GM12878 (cell line): ENCODE data around the gene UTS2R. TPM values are rescaled to one million over a fixed set of nuclear protein-coding genes. Genes with fewer than 3 reads are reported as not detected.

Experiments
- BMI1 ChIP-seq: fragments of 450-650 bp; IDR thresholded peaks from 2 replicates; pipeline ENCODE4 v1.6.1; 2016; ENCODE audit warnings: mild to moderate bottlenecking, moderate library complexity, borderline replicate concordance
- CEBPB ChIP-seq, 2 experiments: fragments of 150-350 bp in 1 of 2; IDR thresholded peaks; 2 replicates each; pipeline ENCODE4 v1.6.1; 2012 to 2014; ENCODE audit warnings: low read depth in 2 of 2, low read length in 2 of 2, borderline replicate concordance in 1 of 2, inconsistent platforms in 1 of 2
- EED ChIP-seq: sonication (generic); IDR thresholded peaks from 2 replicates; pipeline ENCODE4 v1.6.1; 2016; ENCODE audit warnings: antibody characterized with exemption, low read depth
- GABPA ChIP-seq: IDR thresholded peaks from 2 replicates; pipeline ENCODE4 v1.6.1; 2014; ENCODE audit warnings: antibody characterized with exemption, low read depth, mild to moderate bottlenecking, inconsistent platforms
- IRF4 ChIP-seq: IDR thresholded peaks from 2 replicates; pipeline ENCODE4 v1.6.1; 2011; ENCODE audit warnings: low read depth, low read length
- KDM1A ChIP-seq: fragments of 200-600 bp; sonication (generic); IDR thresholded peaks from 2 replicates; pipeline ENCODE4 v1.6.1; 2016; ENCODE audit warnings: borderline replicate concordance
- KLF5 ChIP-seq: fragments of 450-650 bp; IDR thresholded peaks from 2 replicates; pipeline ENCODE4 v1.6.1; 2014; ENCODE audit warnings: mild to moderate bottlenecking; ENCODE audit not compliant: partially characterized antibody
- NBN ChIP-seq: fragments of 450-650 bp; IDR thresholded peaks from 2 replicates; pipeline ENCODE4 v1.6.1; 2016
- NRF1 ChIP-seq: conservative IDR thresholded peaks from 2 replicates; pipeline ENCODE4 v1.6.1; 2011; ENCODE audit warnings: mild to moderate bottlenecking, low read depth, low read length, improper control_type of control experiment
- PAX5 ChIP-seq: IDR thresholded peaks from 2 replicates; pipeline ENCODE4 v1.6.1; 2011; ENCODE audit warnings: low read depth, low read length, borderline replicate concordance
- PAX8 ChIP-seq: fragments of 450-650 bp; IDR thresholded peaks from 2 replicates; pipeline ENCODE4 v1.6.1; 2017; ENCODE audit warnings: mild to moderate bottlenecking, moderate library complexity
- RCOR1 ChIP-seq: conservative IDR thresholded peaks from 2 replicates; pipeline ENCODE4 v1.6.1; 2012; ENCODE audit warnings: low read depth, low read length, improper control_type of control experiment
- SP1 ChIP-seq: IDR thresholded peaks from one replicate; pipeline ENCODE4 v1.6.1; 2011; ENCODE audit warnings: low read depth, low read length
- STAT3 ChIP-seq: IDR thresholded peaks from 2 replicates; pipeline ENCODE4 v1.6.1; 2011; ENCODE audit warnings: low read depth, low read length, improper control_type of control experiment
- TCF7 ChIP-seq: IDR thresholded peaks from 2 replicates; pipeline ENCODE4 v1.6.1; 2014; ENCODE audit warnings: antibody characterized with exemption, borderline replicate concordance
- ZNF217 ChIP-seq: fragments of 450-650 bp; IDR thresholded peaks from 2 replicates; pipeline ENCODE4 v1.6.1; 2017; ENCODE audit warnings: antibody characterized with exemption, mild to moderate bottlenecking
- polyA plus RNA-seq, 11 experiments: library from polyadenylated mRNA; depleted of rRNA in 4 of 11; unstranded in 6 of 11; stranded (reverse) in 5 of 11; fragments of >200 nt; fragmentation: Nextera tagmentation in 4 of 11; fragmentation: Illumina TruSeq in 1 of 11; extraction: Ambion mirVana in 4 of 11; extraction: Trizol in 1 of 11; gene quantifications; 1 replicate in 1 of 11; 2 replicates in 10 of 11; pipeline versions ENCODE4 v1.2.1 to v1.2.3, GENCODE V29; 2011 to 2016; ENCODE audit warnings: inconsistent platforms in 2 of 11, missing spikeins in 2 of 11, low read depth in 1 of 11
- total RNA-seq, 4 experiments: library from RNA; depleted of rRNA in 3 of 4; stranded (reverse); fragments of >200 nt in 3 of 4; fragmentation: Illumina TruSeq in 1 of 4; extraction: Trizol in 1 of 4; gene quantifications; 2 replicates each; pipeline versions ENCODE4 v1.2.1 to v1.2.3, GENCODE V29; 2013 to 2021
- TF ChIP-seq, protein P1 (sequence below): fragments of 450-650 bp; IDR thresholded peaks from 2 replicates; pipeline ENCODE4 v1.6.1; 2017; ENCODE audit warnings: mild to moderate bottlenecking, moderate library complexity
- TF ChIP-seq, protein P2 (sequence below): IDR thresholded peaks from 2 replicates; pipeline ENCODE4 v1.6.1; 2012; ENCODE audit warnings: low read depth, low read length, improper control_type of control experiment
- TF ChIP-seq, protein P3 (sequence below): fragments of 450-650 bp; formaldehyde crosslinking; IDR thresholded peaks from 2 replicates; pipeline ENCODE4 v1.5.0; 2022; ENCODE audit warnings: mild to moderate bottlenecking, missing genetic modification characterization

Gene UTS2R
- total and polyA plus RNA-seq, 10 of the 15 experiments (the other 5 are each of a cell fraction or from before 2014, with no cell fraction given): 0.04 to 0.36 (median 0.11) TPM; not detected in 6

DNA sequence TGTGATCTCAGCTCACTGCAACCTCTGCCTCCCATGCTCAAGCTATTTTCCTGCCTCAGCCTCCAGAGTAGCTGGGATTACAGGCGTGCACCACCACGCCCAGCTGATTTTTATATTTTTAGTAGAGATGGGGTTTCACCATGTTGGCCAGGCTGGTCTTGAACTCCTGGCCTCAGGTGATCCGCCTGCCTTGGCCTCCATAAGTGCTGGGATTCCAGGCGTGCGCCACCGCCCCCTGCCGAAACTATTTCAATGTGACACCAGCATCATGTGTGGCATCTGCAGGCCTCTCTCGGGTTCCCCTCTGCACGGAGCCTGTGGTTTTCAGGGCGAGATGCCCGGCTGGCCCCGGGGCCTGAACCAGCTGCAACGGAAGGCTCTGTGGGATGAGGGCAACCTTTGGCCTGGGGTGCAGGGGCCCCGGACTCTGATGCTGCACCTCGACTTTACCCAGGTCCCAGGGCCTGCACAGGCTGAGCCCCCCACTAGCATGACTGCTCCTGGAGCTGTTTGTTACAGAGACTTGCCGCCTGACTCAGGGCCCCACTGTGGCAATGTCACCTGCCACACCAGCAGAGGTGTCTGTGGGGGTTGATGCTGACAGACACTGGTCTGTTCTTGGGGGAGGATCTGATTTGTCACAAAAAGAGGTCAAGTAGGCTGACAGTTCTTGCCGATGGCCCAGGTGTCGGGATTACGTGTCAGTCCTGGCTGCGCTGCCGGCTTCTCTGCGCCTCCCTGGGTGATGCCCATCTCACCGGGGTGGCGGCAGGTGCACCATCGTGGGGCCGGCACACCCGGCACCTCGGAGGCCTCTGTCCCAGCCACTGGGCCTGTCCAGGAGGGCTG, 21.2 kb upstream of the UTS2R start (continued):
- TF ChIP-seq BMI1 (no peak), GABPA (no peak), IRF4 (no peak), KLF5 (no peak), ZNF217 (peak; percentile 87; the same call in 1 of the 2 replicates), EED (no peak), NRF1 (no peak), PAX8 (no peak), STAT3 (no peak), NBN (peak; percentile 71), SP1 (no peak), CEBPB (IDR thresholded peaks at IDR 0.05; ENCODE audit: borderline replicate concordance in 1 of 2, low read depth in 2 of 2, low read length in 2 of 2) (no peak), PAX5 (no peak), RCOR1 (no peak), KDM1A (no peak), TCF7 (no peak)
- TF ChIP-seq, protein P1, sequence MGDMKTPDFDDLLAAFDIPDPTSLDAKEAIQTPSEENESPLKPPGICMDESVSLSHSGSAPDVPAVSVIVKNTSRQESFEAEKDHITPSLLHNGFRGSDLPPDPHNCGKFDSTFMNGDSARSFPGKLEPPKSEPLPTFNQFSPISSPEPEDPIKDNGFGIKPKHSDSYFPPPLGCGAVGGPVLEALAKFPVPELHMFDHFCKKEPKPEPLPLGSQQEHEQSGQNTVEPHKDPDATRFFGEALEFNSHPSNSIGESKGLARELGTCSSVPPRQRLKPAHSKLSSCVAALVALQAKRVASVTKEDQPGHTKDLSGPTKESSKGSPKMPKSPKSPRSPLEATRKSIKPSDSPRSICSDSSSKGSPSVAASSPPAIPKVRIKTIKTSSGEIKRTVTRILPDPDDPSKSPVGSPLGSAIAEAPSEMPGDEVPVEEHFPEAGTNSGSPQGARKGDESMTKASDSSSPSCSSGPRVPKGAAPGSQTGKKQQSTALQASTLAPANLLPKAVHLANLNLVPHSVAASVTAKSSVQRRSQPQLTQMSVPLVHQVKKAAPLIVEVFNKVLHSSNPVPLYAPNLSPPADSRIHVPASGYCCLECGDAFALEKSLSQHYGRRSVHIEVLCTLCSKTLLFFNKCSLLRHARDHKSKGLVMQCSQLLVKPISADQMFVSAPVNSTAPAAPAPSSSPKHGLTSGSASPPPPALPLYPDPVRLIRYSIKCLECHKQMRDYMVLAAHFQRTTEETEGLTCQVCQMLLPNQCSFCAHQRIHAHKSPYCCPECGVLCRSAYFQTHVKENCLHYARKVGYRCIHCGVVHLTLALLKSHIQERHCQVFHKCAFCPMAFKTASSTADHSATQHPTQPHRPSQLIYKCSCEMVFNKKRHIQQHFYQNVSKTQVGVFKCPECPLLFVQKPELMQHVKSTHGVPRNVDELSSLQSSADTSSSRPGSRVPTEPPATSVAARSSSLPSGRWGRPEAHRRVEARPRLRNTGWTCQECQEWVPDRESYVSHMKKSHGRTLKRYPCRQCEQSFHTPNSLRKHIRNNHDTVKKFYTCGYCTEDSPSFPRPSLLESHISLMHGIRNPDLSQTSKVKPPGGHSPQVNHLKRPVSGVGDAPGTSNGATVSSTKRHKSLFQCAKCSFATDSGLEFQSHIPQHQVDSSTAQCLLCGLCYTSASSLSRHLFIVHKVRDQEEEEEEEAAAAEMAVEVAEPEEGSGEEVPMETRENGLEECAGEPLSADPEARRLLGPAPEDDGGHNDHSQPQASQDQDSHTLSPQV: no peak
- TF ChIP-seq, protein P2, sequence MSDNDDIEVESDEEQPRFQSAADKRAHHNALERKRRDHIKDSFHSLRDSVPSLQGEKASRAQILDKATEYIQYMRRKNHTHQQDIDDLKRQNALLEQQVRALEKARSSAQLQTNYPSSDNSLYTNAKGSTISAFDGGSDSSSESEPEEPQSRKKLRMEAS: no peak
- TF ChIP-seq, protein P3, sequence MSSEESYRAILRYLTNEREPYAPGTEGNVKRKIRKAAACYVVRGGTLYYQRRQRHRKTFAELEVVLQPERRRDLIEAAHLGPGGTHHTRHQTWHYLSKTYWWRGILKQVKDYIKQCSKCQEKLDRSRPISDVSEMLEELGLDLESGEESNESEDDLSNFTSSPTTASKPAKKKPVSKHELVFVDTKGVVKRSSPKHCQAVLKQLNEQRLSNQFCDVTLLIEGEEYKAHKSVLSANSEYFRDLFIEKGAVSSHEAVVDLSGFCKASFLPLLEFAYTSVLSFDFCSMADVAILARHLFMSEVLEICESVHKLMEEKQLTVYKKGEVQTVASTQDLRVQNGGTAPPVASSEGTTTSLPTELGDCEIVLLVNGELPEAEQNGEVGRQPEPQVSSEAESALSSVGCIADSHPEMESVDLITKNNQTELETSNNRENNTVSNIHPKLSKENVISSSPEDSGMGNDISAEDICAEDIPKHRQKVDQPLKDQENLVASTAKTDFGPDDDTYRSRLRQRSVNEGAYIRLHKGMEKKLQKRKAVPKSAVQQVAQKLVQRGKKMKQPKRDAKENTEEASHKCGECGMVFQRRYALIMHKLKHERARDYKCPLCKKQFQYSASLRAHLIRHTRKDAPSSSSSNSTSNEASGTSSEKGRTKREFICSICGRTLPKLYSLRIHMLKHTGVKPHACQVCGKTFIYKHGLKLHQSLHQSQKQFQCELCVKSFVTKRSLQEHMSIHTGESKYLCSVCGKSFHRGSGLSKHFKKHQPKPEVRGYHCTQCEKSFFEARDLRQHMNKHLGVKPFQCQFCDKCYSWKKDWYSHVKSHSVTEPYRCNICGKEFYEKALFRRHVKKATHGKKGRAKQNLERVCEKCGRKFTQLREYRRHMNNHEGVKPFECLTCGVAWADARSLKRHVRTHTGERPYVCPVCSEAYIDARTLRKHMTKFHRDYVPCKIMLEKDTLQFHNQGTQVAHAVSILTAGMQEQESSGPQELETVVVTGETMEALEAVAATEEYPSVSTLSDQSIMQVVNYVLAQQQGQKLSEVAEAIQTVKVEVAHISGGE (CRISPR knock-in tag): no peak
